Vagina (tissue), 2 donors: ENCODE data around the gene HASPIN.

Source experiments
- POLR2A ChIP-seq, 2 donors: fragments of 450-650 bp; IDR thresholded peaks; one replicate each; pipeline ENCODE4 v1.6.1; 2017; ENCODE audit warnings: antibody characterized with exemption in 2 of 2, mild to moderate bottlenecking in 2 of 2, moderate library complexity in 2 of 2
- POLR2AphosphoS5 ChIP-seq, 2 donors: sonication (generic); formaldehyde crosslinking; IDR thresholded peaks; one replicate each; pipeline ENCODE4 v1.9.0; 2017; ENCODE audit warnings: antibody characterized with exemption in 2 of 2, mild to moderate bottlenecking in 2 of 2, low read depth in 1 of 2; ENCODE audit not compliant: insufficient read depth in 1 of 2

DNA sequence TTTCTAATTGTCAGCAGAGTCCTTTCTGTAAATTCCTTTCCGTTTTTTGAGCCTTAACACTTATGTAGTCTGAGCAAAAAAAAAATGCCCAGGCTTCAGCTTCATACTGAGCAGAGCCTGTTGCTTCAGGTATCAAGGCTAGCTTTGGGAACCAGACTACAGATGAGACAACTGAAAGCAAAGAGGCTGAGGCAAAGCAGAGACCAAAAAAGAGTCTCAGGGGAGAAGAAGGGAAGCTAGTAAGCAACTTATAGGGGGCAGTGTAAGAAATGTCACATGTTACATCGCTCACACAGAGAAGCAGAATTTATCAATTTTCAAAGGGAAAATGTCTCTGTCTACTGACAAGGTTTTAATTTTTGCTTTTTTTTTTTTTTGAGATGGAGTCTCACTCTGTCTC lies 3.3 kb downstream of the HASPIN start:
- TF ChIP-seq POLR2AphosphoS5 (IDR thresholded peaks at IDR 0.05; ENCODE audit: insufficient read depth in 1 of 2, low read depth in 1 of 2), result no peak
- no peak for TF ChIP-seq POLR2A (IDR thresholded peaks at IDR 0.05)
